CD4-positive, alpha-beta T cell treated with Interleukin-17A for 1 hour (primary cell): ENCODE measurements around the gene TPBGL.
A peak's percentile ranks its signal among the peaks of the same experiment; 100 is the strongest.

ENCODE experiments used
- DNase-seq: peaks from one replicate; pipeline ENCODE4 v3.0.0-alpha.2; 2020

TPBGL gene

DNA sequence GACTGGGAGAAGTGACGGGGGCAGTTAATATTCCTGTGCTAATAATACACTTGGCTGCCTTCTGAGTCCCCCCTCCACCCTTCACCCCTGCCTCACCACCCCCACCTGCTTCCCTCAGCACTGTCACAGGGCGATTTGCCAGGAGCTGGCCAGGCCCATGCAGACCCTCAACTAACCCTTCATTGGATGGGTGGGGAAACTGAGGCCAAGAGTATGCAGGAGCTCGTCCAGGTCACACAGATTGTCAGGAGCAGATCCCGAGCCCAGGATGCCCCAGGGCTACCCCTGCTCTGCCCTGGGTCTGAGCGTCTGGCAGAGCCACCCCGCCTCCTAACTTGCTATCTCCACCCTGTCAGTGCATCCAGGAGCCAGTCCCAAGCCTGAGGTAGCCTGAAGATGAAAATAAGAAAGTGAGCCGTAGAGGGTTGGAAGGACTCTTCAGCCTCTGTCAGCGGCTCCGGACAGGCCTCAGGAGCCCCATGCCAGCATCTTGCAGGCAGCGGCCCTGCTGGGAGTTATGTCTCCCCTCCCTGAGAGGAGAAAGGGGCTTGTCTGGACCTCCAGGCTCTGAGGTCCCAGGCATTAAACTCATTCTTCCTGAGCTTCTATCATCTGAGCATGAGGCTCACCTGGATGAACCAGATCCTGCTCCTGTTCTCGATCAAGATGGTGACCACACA lies 6.2 kb downstream of the TPBGL start:
- no peak for DNase-seq

DNA sequence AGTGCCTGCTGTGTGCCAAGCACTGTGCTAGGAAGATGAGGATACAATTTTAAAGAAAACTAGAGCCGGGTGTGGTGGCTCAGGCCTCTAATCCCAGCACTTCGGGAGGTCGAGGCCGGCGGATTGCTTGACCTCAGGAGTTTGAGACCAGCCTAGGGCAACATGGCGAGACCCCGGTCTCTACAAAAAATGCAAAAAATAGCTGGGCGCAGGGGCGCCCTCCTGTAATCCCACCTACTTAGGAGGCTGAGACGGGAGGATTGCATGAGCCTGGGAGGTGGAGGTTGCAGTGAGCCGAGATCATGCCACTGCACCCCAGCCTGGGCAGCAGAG lies 8.3 kb downstream of the TPBGL start:
- DNase-seq, result no peak

GRCh38 chr11:75249704-75250103 lies 9.1 kb downstream of the TPBGL start:
- DNase-seq, result no peak

DNA sequence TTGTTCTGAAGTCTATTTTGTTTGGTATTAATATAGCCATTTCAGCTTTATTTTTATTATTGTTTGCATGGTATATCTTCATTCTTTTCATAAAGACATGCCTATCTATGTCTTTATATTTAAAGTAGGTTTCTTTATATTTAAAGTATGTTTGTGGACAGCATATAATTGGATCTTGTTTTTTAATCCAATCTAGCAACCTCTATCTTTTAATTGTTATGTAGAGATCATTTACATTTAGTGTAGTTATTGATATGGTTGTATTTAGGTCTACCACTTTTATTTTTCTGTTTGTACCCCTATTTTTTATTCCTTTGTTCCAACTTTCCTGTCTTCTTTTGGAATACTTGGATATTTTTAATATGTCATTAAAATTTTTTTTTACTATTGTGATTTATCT lies 13.8 kb downstream of the TPBGL start:
- no peak for DNase-seq

DNA sequence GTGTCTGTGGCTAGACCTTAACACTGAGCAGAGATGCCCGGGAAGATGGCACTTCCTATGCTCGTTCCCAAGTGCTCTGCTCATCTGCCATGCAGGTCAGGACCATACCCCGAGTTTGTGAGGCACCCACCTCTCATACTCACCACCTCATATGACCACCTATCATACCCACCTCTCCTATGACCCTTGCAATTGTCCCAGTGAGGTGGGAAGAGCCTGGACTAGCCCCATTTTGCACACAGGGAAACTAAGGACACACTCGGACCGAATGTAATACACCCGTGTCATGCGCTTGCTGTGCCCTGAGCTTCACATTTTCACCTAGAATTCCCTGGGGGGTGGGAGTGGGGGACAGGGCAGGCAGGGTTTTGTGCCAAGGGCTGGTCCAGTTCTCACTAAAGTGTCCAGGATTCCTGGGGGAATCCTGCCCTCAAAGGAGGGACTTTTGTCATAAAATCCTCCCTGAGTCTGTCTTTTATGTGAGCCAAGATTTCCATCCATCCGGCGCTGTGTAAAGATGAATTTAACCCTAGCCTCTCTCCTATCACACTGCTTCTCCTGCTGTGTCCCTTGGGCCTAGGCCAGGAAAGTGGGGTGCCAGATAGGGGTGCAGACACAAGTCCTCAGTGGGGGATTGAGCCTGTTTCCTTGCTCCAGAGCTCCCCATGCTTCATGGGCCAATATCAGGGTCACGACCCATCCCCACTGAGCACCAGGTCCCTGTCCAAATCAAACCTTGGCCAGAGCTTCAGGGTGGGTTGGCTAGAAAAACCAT lies 20.0 kb downstream of the TPBGL start:
- DNase-seq, result no peak

DNA sequence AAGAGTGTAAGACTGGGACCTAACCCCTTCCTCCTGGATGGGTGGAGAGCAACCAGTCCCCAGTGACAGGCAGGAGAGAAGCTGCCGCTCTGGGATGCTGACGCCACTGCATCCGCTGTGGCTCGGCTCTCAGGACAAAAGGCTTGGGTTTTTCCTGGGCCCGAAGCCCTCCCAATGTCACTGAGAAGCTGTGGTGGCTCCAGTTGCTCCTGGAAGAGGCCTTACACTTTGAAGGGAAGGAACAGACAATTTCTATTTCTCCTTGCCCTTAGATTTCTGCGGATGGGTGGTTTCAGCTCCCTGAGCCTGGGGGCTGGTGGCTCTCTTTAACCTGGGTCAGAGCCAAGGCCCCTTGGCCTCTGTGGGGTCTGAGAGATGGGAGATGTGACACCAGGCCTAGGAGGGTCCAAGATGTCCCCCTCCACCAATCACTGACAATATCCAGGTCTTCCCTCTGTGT lies 21.4 kb downstream of the TPBGL start:
- DNase-seq, result no peak

DNA sequence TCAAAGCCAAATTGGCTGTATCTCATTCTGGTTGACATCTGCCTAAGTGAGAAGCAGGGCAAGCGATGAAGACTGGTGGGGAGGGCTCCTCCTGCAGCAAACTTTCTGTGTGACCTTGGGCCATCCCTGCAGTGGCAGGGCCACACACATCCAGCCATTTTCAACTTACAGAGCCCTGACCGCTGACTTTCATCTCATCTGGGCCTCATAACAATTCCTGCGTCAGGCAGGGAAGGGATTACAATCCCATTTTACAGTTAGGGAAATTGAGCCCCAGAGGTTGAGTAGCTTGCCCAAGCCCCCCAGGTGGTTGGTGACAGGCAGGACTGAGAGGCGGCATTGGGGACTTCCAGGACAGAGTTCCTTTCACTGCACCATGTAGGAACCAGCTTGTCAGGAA lies 21.9 kb downstream of the TPBGL start:
- no peak for DNase-seq

DNA sequence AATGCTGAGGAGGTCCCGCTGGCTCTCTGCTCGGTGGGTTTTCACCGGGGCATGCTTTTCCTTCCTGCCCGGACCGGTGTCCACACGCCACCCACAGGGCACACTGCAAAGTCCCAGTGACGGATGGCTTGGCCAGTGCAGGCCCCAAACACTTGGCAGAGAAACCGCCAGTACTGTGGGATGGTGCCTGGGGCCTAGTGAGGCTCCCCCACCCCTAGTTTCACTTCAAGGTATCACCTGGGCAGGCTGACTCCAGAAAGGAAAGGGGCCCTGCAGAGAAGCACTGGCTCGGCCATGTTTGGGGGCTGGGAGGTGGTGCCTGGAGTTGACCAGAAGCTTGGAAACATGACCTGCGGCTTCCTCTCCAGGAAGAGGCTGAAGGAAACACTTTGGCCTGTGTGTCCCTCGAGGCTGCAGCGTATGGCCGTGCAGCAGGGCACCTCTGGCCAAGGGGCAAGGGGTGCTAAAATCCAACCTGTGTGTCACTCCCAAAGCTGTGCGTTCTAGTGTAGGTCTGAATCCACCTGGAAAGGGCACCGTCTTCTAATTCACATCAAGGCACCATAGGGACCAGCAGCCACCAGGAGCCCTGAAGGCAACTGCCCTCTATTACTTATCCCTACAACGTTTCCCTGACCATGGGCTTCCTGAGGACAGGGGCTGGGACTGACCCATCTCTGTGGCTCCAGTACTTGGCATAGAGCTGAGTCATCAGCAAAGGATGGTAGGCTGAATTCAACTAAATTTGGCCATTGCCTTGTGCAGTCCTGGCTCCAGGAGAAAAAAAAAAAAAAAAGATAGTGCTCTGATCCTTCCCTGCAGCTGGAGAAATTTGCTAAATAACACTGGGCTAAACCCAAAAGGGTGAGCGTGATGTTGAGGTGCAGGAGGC lies 22.6 kb downstream of the TPBGL start:
- DNase-seq, result no peak

- no peak for DNase-seq
These were observed 23.4 kb downstream of the TPBGL start for GRCh38 chr11:75263944-75264349.

DNA sequence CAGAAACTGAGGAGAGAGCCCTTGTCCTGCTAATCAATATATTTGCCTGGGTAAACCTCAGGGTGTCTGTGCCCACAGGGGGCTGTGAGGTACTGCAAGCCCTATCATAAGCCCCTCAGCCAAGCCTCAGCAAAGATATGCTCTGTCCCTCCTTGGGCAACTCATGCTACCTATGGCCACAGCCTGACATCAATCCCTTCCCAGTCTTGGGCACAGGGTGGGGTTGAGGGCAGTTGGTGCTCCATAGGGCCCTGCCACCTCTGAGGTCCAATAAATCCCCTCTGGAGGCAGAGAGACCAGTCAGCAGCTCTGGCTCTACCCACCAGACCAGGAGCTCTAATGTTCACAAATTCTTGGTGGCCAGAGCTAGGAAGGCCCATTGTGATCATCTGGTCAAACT lies 23.8 kb downstream of the TPBGL start:
- no peak for DNase-seq

DNA sequence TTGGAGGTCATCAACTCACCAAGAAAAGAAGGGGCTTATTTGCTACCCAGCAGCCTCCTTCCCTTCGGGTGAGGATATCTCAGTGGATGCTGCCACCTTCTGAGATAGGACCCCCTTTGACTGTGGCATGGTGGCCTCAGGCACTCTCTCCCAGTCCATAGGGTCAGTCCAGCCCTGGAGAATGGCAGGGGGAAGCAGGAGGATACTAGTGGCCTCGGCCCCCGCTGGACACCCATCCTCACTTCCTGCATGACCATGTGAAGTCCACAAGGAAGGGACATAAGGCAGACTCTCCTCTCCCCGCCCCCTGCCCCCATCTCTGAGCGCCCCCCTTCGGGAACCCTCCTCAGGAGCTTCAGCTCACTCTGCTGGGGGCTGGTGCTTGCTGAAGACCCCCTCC lies 24.4 kb downstream of the TPBGL start:
- no peak for DNase-seq

GRCh38 chr11:75265851-75266531 lies 25.4 kb downstream of the TPBGL start:
- no peak for DNase-seq

- DNase-seq, result no peak
These were observed 26.8 kb downstream of the TPBGL start for GRCh38 chr11:75267171-75267970.

GRCh38 chr11:75268626-75269366 lies 28.2 kb downstream of the TPBGL start:
- DNase-seq, result no peak

DNA sequence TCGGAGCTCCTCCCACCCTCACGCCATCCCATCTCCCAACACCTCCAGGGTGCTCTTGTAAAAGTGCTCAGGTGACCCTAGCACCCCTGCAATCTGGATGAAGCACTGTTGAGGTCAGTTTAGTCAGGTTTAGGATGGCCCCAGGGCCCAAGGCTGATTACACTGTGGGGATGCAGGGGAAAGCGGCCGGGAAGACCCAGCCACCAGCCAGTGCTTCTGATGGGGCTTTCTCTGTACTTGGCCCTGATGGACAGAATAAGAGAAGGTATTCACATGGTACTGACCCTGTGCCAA lies 28.7 kb downstream of the TPBGL start:
- DNase-seq, result no peak

DNA sequence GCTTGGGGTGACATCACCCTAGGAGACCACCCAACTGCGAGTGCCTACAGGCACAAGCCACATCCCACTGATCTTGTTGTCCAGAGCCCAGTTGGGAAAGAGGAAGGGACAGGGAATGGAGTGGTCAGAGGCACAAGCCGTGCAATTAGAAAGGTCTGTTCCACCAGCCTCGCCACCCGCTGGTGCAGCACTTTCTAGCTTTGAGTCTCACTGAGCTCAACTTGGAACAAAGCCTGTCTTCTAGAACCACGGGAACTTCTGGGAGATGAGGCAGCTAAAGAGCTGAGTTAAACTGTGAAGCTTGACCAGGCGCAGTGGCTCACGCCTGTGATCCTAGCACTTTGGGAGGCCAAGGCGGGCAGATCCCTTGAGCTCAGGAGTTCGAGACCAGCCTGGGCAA lies 29.3 kb downstream of the TPBGL start:
- no peak for DNase-seq

DNA sequence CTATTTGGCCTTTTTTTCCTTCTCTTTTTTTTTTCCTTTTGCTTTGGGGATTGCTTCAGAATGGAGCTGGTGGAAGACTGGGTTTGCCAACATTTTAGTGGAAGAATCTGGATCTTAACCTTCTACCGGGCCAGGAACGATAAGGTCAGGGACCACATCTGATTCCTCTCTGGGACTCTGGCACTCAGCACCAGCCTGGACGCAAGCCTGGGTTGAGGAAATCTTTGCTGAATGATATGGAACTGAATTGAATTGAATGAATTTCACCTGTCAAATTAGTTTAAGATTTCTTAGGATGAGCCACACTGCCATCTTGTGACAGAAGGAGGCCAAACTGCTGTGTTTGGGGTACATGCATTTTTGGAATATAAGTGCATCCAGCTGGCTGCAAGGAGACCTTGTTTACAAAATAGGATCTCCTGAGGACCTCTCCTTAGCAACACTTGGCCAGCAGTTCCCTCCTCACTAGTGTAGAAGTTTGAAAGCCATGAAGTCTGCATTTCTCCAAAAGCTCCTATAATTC lies 30.4 kb downstream of the TPBGL start:
- DNase-seq, result peak; percentile 58

DNA sequence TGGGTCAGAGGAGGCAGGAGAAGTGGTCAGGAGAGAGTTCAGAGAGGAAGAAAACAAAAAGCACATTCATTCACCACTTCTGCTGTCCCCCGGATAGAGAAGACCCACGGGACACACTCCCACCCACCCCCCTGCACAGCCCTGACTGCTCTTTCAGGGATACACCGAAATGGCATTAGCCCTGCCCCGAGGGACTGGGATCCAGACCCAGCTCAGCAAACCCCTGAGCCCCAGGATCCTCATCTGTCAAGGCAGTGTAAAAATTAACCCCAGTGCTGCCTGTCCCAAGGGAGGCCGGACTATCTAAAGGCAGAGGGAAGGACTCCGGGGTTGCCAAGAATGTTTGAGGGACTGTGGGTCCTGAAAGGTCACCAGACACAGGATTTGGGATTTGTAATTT lies 31.2 kb downstream of the TPBGL start:
- no peak for DNase-seq

- no peak for DNase-seq
These were observed 31.8 kb downstream of the TPBGL start for GRCh38 chr11:75272391-75272790.

GRCh38 chr11:75272821-75273301 lies 32.3 kb downstream of the TPBGL start:
- no peak for DNase-seq
